H1 (cell line): ENCODE results near the gene TMEM165. TPM values are rescaled to one million over a fixed set of nuclear protein-coding genes. Genes with fewer than 3 reads are reported as not detected.
A peak's percentile ranks its signal among the peaks of the same experiment; 100 is the strongest.

Source experiments
- CTCF ChIA-PET: fragments of 300-600 bp; sonication (Branson Sonifier 250); formaldehyde crosslinking; loops from one replicate; lab custom pipeline; 2021; ENCODE audit not compliant: partially characterized antibody; lab: Charles Lee
- POLR2A ChIA-PET: fragments of 300-600 bp; sonication (Branson Sonifier 250); formaldehyde crosslinking; loops from one replicate; lab custom pipeline; 2021; ENCODE audit warnings: inconsistent platforms; ENCODE audit not compliant: partially characterized antibody; lab: Charles Lee
- DNase-seq, 2 experiments: peaks; one replicate each; pipeline versions ENCODE4 v3.0.0 to v3.0.0-alpha.2; 2010 to 2022; ENCODE audit warnings: low spot score in 2 of 2, low read depth in 1 of 2, mixed read lengths in 1 of 2
- FAIRE-seq: peaks from 2 replicates; lab custom pipeline; 2011; peaks lifted over from hg19 to GRCh38; lab: Jason Lieb, UNC
- H2AFZ ChIP-seq: 2 replicates; pipeline ENCODE4 v1.8.1; 2012; ENCODE audit warnings: low read length, inconsistent platforms
- H2AK5ac ChIP-seq: 2 replicates; pipeline ENCODE4 v1.6.1; 2013; ENCODE audit warnings: low read depth, low read length
- H2BK120ac ChIP-seq: replicated peaks from 2 replicates; pipeline ENCODE3; 2013; ENCODE audit warnings: low read depth, low read length, inconsistent platforms
- H2BK12ac ChIP-seq: 2 replicates; pipeline ENCODE4 v1.6.1; 2013; ENCODE audit warnings: low read depth, low read length
- H2BK15ac ChIP-seq: 2 replicates; pipeline ENCODE4 v1.6.1; 2013; ENCODE audit warnings: low read length
- H2BK20ac ChIP-seq: 2 replicates; pipeline ENCODE4 v1.6.1; 2013; ENCODE audit warnings: low read length
- H2BK5ac ChIP-seq: 2 replicates; pipeline ENCODE4 v1.6.1; 2013; ENCODE audit warnings: low read depth, low read length
- H3K14ac ChIP-seq: 2 replicates; pipeline ENCODE4 v1.6.1; 2013; ENCODE audit warnings: inconsistent platforms; ENCODE audit not compliant: insufficient read length
- H3K18ac ChIP-seq: 2 replicates; pipeline ENCODE4 v1.6.1; 2013; ENCODE audit warnings: low read length; ENCODE audit errors: extremely low read depth
- H3K23ac ChIP-seq: 2 replicates; pipeline ENCODE4 v1.6.1; 2013; ENCODE audit warnings: inconsistent platforms; ENCODE audit not compliant: insufficient read length
- H3K23me2 ChIP-seq: 2 replicates; pipeline ENCODE4 v1.6.1; 2013; ENCODE audit warnings: low read depth, low read length
- H3K27ac ChIP-seq: 2 replicates; pipeline ENCODE4 v1.6.1; 2011; ENCODE audit warnings: low read depth, low read length, inconsistent platforms
- H3K27me3 ChIP-seq, 4 experiments: replicated peaks in 1 of 4; 1 replicate in 1 of 4; 2 replicates in 3 of 4; pipeline versions ENCODE4 v1.6.1 to v1.8.1; 2011 to 2013; ENCODE audit warnings: low read length in 3 of 4, mild to moderate bottlenecking in 3 of 4, inconsistent platforms in 2 of 4, mixed read lengths in 2 of 4, moderate library complexity in 1 of 4; ENCODE audit not compliant: control insufficient read depth in 3 of 4, insufficient read depth in 3 of 4; ENCODE audit errors: extremely low read depth in 1 of 4
- H3K36me3 ChIP-seq, 4 experiments: 2 replicates each; pipeline versions ENCODE4 v1.6.1 to v1.8.1; 2011 to 2013; ENCODE audit warnings: mild to moderate bottlenecking in 4 of 4, low read length in 3 of 4, moderate library complexity in 2 of 4, control low read depth in 1 of 4, inconsistent platforms in 1 of 4; ENCODE audit not compliant: insufficient read depth in 4 of 4, control insufficient read depth in 2 of 4
- H3K4ac ChIP-seq: replicated peaks from 2 replicates; pipeline ENCODE3; 2013; ENCODE audit warnings: low read length, low read depth, mixed read lengths, inconsistent platforms; ENCODE audit not compliant: insufficient read length
- H3K4me1 ChIP-seq, 4 experiments: replicated peaks in 1 of 4; 1 replicate in 1 of 4; 2 replicates in 3 of 4; pipeline versions ENCODE4 v1.6.1 to v1.8.1; 2011 to 2013; ENCODE audit warnings: low read length in 3 of 4, inconsistent platforms in 2 of 4, mixed read lengths in 1 of 4; ENCODE audit not compliant: insufficient read depth in 4 of 4, control insufficient read depth in 3 of 4
- H3K4me2 ChIP-seq, 2 experiments: 2 replicates each; pipeline versions ENCODE4 v1.6.1 to v1.8.1; 2011 to 2013; ENCODE audit warnings: low read depth in 2 of 2, low read length in 2 of 2, control low read depth in 1 of 2, inconsistent platforms in 1 of 2, mild to moderate bottlenecking in 1 of 2; ENCODE audit not compliant: insufficient read depth in 1 of 2
- H3K4me3 ChIP-seq, 4 experiments: fragments of 200-600, 300-600 bp in 1 of 4; sonication (generic), shearing (Covaris generic), sonication (Bioruptor Twin) in 1 of 4; 2 replicates each; pipeline versions ENCODE4 v1.5.1 to v1.8.1; 2011 to 2016; ENCODE audit warnings: low read length in 4 of 4, low read depth in 3 of 4, control low read depth in 2 of 4, inconsistent platforms in 2 of 4, mild to moderate bottlenecking in 2 of 4, mixed read lengths in 1 of 4, moderate library complexity in 1 of 4; ENCODE audit not compliant: insufficient read depth in 2 of 4; ENCODE audit errors: extremely low read depth in 1 of 4
- H3K56ac ChIP-seq: replicated peaks from 2 replicates; pipeline ENCODE3; 2013; ENCODE audit warnings: low read depth, mild to moderate bottlenecking, mixed read lengths, low read length, inconsistent platforms; ENCODE audit not compliant: insufficient read length
- H3K79me1 ChIP-seq: 2 replicates; pipeline ENCODE4 v1.6.1; 2013; ENCODE audit warnings: low read depth, low read length, control low read depth
- H3K79me2 ChIP-seq, 2 experiments: 2 replicates each; pipeline versions ENCODE4 v1.6.1 to v1.8.1; 2012 to 2013; ENCODE audit warnings: low read length in 2 of 2, mild to moderate bottlenecking in 2 of 2, inconsistent platforms in 1 of 2; ENCODE audit not compliant: insufficient read depth in 2 of 2, control insufficient read depth in 1 of 2
- H3K9ac ChIP-seq, 4 experiments: replicated peaks in 1 of 4; 1 replicate in 1 of 4; 2 replicates in 3 of 4; pipeline versions ENCODE4 v1.6.1 to v1.8.1; 2011 to 2013; ENCODE audit warnings: low read depth in 3 of 4, low read length in 3 of 4, control low read depth in 2 of 4, mild to moderate bottlenecking in 2 of 4, moderate library complexity in 2 of 4, inconsistent platforms in 1 of 4; ENCODE audit errors: extremely low read depth in 1 of 4
- H3K9me3 ChIP-seq, 2 experiments: 2 replicates each; pipeline versions ENCODE4 v1.6.1 to v1.8.1; 2012 to 2013; ENCODE audit warnings: mild to moderate bottlenecking in 2 of 2, moderate library complexity in 2 of 2, control low read depth in 1 of 2, inconsistent platforms in 1 of 2, low read depth in 1 of 2, low read length in 1 of 2, mixed read lengths in 1 of 2; ENCODE audit not compliant: insufficient read depth in 2 of 2
- H4K20me1 ChIP-seq, 2 experiments: replicated peaks in 1 of 2; 2 replicates each; pipeline versions ENCODE3 to v1.8.1; 2011 to 2013; ENCODE audit warnings: inconsistent platforms in 2 of 2, low read length in 2 of 2, mild to moderate bottlenecking in 1 of 2; ENCODE audit not compliant: insufficient read depth in 2 of 2, control insufficient read depth in 1 of 2
- H4K5ac ChIP-seq: 2 replicates; pipeline ENCODE4 v1.6.1; 2013; ENCODE audit warnings: low read length, low read depth, mixed read lengths, inconsistent platforms; ENCODE audit not compliant: insufficient read length
- H4K8ac ChIP-seq: 2 replicates; pipeline ENCODE4 v1.8.0; 2013; ENCODE audit warnings: mild to moderate bottlenecking, moderate library complexity, low read length, inconsistent platforms; ENCODE audit not compliant: insufficient read depth; ENCODE audit errors: extremely low read depth
- H4K91ac ChIP-seq: replicated peaks from 2 replicates; pipeline ENCODE3; 2013; ENCODE audit warnings: low read length, mixed read lengths, inconsistent platforms; ENCODE audit not compliant: insufficient read length
- CHD1 ChIP-seq: IDR thresholded peaks from 2 replicates; pipeline ENCODE4 v1.6.1; 2012; ENCODE audit warnings: low read depth, low read length, improper control_type of control experiment
- RXRA ChIP-seq: IDR thresholded peaks from 2 replicates; pipeline ENCODE4 v1.6.1; 2011; ENCODE audit warnings: low read depth, mild to moderate bottlenecking, low read length, moderate library complexity; ENCODE audit not compliant: insufficient read depth
- SIN3A ChIP-seq, 2 experiments: IDR thresholded peaks in 1 of 2; conservative IDR thresholded peaks in 1 of 2; 2 replicates each; pipeline ENCODE4 v1.6.1; 2011 to 2012; ENCODE audit warnings: low read length in 2 of 2, improper control_type of control experiment in 1 of 2, low read depth in 1 of 2, mild to moderate bottlenecking in 1 of 2
- TEAD4 ChIP-seq: IDR thresholded peaks from 2 replicates; pipeline ENCODE4 v1.6.1; 2012; ENCODE audit warnings: low read depth, low read length, inconsistent platforms, mixed read lengths
- WGBS, 2 experiments: shearing (Covaris generic) in 1 of 2; methylation state at CpG; one replicate each; pipeline versions ENCODE4 v1.1.6 to v1.1.7; 2013 to 2015; ENCODE audit warnings: low lambda C conversion rate in 2 of 2, mixed read lengths in 2 of 2, inconsistent platforms in 1 of 2, low coverage in 1 of 2, missing lambda C conversion rate in 1 of 2; ENCODE audit not compliant: insufficient replicate concordance in 2 of 2, insufficient coverage in 1 of 2, insufficient read length in 1 of 2; ENCODE audit errors: extremely low coverage in 1 of 2, missing lambda C conversion rate in 1 of 2; 5-methylcytosine and 5-hydroxymethylcytosine counted together
- polyA plus RNA-seq, 7 experiments: library from polyadenylated mRNA; depleted of rRNA in 3 of 7; stranded (reverse) in 5 of 7; unstranded in 2 of 7; fragments of >200 nt in 5 of 7; fragments of 200-250 nt in 2 of 7; gene quantifications; 1 replicate in 5 of 7; 2 replicates in 1 of 7; 4 replicates in 1 of 7; pipeline versions ENCODE4 v1.2.1 to v1.2.3, GENCODE V29; 2011 to 2013; ENCODE audit warnings: missing spikeins in 2 of 7, mixed read lengths in 2 of 7
- total RNA-seq: library from RNA; stranded (reverse); fragmentation: NEBNext Ultra II Directional; extraction: Animal tissue kit (Norgen Biotek cat#: 25700); gene quantifications from 2 replicates; pipeline ENCODE4 v1.2.1, GENCODE V29; 2021
- TF ChIP-seq, protein P1 (sequence below): IDR thresholded peaks from 2 replicates; pipeline ENCODE4 v1.6.1; 2011; ENCODE audit warnings: low read depth, mild to moderate bottlenecking, low read length; ENCODE audit not compliant: insufficient read depth

The TMEM165 gene
- total and polyA plus RNA-seq, 2 of the 8 experiments (the other 6 are each of a cell fraction or from before 2014, with no cell fraction given), result 85.5 to 125 TPM

DNA sequence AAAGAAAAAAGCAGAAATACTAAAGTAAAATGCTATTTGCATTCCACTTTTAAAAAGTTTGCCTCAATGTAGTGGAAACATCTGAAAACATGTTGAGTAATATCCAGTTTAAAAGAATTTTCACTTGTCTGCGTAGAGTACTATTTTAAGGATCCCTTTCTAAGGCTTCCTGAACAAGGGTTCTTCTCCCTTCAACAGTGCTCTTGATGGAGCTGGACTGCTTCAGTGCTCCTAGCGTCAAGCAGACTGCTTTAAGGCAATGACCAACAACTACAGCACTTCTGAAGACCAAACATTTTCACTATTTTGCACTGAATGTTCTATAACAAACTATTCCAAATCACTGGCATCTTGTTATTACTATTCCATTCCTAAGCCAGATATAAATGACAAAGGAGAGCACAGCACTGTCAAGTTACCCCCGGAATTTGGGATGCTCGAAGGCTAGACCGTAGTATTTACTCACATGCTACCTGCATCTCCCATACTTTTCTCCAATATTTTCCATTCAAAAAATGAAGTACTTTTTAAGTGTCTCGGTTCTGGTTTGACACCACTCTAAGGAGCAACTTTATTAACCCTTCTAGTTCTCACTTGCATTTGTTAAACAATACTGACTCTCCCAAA, 36.1 kb downstream of the TMEM165 start:
- Histone ChIP-seq H3K27me3 (no peaks in the 10 kb centered on the region), H2AFZ (no peak overlapping the region), H3K4me1 (peaks cover 0 to 9% (median 6%) of the 10 kb centered on the region in 4 experiments; a peak in 4 of 7 replicates), H3K36me3 (peaks cover 0 to 51% (median 14%) of the 10 kb centered on the region in 4 experiments; a peak in 5 of 8 replicates), H3K9me3 (no peaks in the 10 kb centered on the region), H3K79me2 (no peaks in the 10 kb centered on the region), H2BK120ac (no peak overlapping the region), H2BK12ac (no peak overlapping the region), H4K8ac (no peak overlapping the region), H4K5ac (no peak overlapping the region), H3K4me2 (peak overlapping the region; percentile 3 to 43; a peak in 3 of 4 replicates), H4K20me1 (peaks cover 0 to 3% of the 10 kb centered on the region in 2 experiments), H2BK20ac (no peak overlapping the region), H2BK15ac (no peak overlapping the region), H4K91ac (no peak overlapping the region), H2AK5ac (no peak overlapping the region), H3K56ac (no peak overlapping the region), H3K23me2 (no peaks in the 10 kb centered on the region), H3K18ac (no peak overlapping the region), H3K4ac (no peak overlapping the region), H3K23ac (no peak overlapping the region), H3K79me1 (no peaks in the 10 kb centered on the region), H2BK5ac (no peak overlapping the region), H3K14ac (no peak overlapping the region), H3K9ac (no peak overlapping the region), H3K27ac (no peak overlapping the region), H3K4me3 (peak overlapping the region in 1 of 4 experiments; percentile 17; a peak in 1 of 8 replicates)
- CTCF ChIA-PET, result interaction anchor here (0.9 to 2.2 kb wide), 4 partner anchors 14 to 306 kb away, joined by 4 to 8 read pairs (median 4); no protein-coding TSS in a partner anchor
- POLR2A ChIA-PET, result interaction anchor here (0.7 to 1.4 kb wide), 3 partner anchors 8 to 307 kb away, joined by 3 read pairs; no protein-coding TSS in a partner anchor
- TF ChIP-seq TEAD4 (0 out of 2 replicates have a peak, but pooled peaks have one; percentile 30), RXRA (no peak), SIN3A (conservative IDR thresholded peaks at IDR 0.05 in 1 of 2, IDR thresholded peaks at IDR 0.05 in 1 of 2; ENCODE audit: low read depth in 1 of 2, low read length in 2 of 2) (no peak), CHD1 (no peak)
- TF ChIP-seq, protein P1, sequence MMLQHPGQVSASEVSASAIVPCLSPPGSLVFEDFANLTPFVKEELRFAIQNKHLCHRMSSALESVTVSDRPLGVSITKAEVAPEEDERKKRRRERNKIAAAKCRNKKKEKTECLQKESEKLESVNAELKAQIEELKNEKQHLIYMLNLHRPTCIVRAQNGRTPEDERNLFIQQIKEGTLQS, result no peak
- DNase-seq (no peak), FAIRE-seq (peak; percentile 42)
- WGBS, 2 experiments, result 56% methylated on average over 6 of the region's 6 CpGs; no CpG with 5 or more reads in 1 of the 2 experiments
